Stimulated activated effector memory CD8-positive, alpha-beta T cell treated with anti-CD3 and anti-CD28 coated beads, Interleukin-12 subunit alpha, Interleukin-12 subunit beta, amount 100 ng/mL, for 72 hours (primary cell): ENCODE results near the gene ATP2C2.

ENCODE experiments used
- ATAC-seq: fragments of 150-1000 bp; cut with Tn5 transposase; 2 replicates; pipeline ENCODE4 v1.10.0; 2021
- DNase-seq, 2 donors: peaks; one replicate each; pipeline ENCODE4 v3.0.0; 2021 to 2022; ENCODE audit warnings: low spot score in 2 of 2
- H3K27ac Mint-ChIP-seq: one replicate; pipeline ENCODE4 v1.8.0; 2022; ENCODE audit warnings: mild to moderate bottlenecking, mixed read lengths
- H3K36me3 Mint-ChIP-seq: one replicate; pipeline ENCODE4 v1.8.0; 2022; ENCODE audit warnings: mild to moderate bottlenecking, mixed read lengths
- H3K4me1 Mint-ChIP-seq: one replicate; pipeline ENCODE4 v1.8.0; 2022; ENCODE audit warnings: mixed read lengths
- H3K4me3 Mint-ChIP-seq: one replicate; pipeline ENCODE4 v1.8.0; 2022; ENCODE audit warnings: mild to moderate bottlenecking, mixed read lengths
- H3K9me3 Mint-ChIP-seq: one replicate; pipeline ENCODE4 v1.8.0; 2022; ENCODE audit warnings: mixed read lengths

ATP2C2 gene

DNA sequence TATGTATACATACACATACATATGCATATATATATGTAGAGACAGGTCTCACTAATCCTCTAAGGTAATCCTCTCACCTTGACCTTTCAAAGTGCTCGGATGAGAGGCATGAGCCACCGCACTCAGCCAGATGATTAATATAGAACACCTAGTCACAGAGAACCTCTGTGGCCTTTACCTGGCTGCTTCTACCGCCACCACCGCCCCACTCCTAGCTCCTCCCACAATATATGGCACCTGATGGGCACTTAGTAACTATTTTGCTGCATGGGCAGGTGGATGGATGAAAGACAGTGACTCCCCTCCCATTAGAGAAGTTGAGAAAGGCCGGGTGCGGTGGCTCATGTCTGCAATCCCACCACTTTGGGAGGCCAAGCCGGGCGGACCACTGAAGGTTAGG, 16.7 kb upstream of the ATP2C2 start:
- DNase-seq (no peak), ATAC-seq (no peak)
- Mint-ChIP-seq H3K4me1 (no peaks in the 10 kb centered on the region), H3K36me3 (no peaks in the 10 kb centered on the region), H3K9me3 (no peaks in the 10 kb centered on the region), H3K27ac (no peak overlapping the region), H3K4me3 (no peak overlapping the region)

DNA sequence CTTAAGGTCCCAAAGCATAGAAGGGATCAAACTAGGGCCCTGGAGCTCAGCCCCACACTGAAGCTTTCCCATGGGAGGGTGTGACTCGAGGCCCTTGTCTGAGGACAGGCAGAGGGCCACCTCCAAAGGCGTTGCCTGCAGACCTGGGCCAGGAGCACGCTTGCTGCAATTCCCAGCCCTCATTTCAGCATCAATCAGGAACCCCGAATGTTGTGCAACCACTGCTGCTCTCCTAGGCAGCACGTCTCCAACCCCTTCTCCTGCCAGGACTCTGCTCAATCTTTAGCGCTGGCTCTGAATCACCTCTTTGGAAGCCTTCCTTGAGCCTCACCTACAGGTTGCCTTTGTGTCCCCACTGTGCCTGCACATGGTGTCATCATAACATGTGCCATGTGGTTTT, 14.0 kb upstream of the ATP2C2 start:
- Mint-ChIP-seq H3K4me3 (no peak overlapping the region), H3K4me1 (peaks cover 7% of the 10 kb centered on the region), H3K27ac (no peak overlapping the region), H3K36me3 (no peaks in the 10 kb centered on the region), H3K9me3 (no peaks in the 10 kb centered on the region)
- ATAC-seq (no peak), DNase-seq (no peak)

DNA sequence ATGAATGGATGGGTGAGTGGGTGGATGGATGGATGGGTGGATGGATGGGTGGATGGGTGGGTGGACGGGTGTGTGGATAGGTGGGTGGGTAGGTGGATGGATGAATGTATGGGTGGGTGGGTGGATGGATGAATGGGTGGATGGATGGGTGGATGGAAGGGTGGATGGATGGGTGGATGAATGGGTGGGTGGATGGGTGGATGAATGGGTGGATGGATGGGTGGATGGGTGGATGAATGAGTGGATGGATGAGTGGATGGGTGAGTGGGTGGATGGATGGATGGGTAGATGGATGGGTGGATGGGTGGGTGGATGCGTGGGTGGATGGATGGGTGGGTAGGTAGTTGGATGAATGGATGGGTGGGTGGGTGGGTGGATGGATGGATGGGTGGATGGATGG, 13.2 kb upstream of the ATP2C2 start:
- no peaks in the 10 kb centered on the region for H3K9me3 Mint-ChIP-seq
- peaks cover 13% of the 10 kb centered on the region for H3K4me1 Mint-ChIP-seq
- ATAC-seq (no peak), DNase-seq (no peak)
- H3K27ac Mint-ChIP-seq: no peak overlapping the region
- no peak overlapping the region for H3K4me3 Mint-ChIP-seq
- no peaks in the 10 kb centered on the region for H3K36me3 Mint-ChIP-seq

DNA sequence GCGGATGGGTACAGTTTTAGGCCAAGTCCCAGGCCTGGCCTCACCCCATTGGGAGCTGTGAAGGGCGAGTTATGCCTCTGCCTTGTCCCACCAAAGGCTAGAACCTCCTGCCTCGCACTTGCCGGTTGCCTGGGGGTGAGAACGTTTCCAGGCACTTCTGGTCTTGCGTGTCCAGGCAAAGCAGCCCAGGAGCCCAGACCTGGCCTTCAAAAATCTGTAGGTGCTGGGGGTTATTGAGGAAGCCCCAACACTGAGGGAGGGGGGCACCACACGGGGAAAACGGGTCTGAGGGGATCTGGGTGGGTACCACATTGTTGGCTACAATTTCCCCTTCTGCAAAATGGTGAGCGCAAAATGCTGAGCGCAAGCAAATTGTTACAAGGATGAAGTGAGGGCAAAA, 12.2 kb upstream of the ATP2C2 start:
- Mint-ChIP-seq H3K9me3 (no peaks in the 10 kb centered on the region), H3K4me3 (no peak overlapping the region), H3K27ac (no peak overlapping the region), H3K4me1 (peaks cover 21% of the 10 kb centered on the region), H3K36me3 (no peaks in the 10 kb centered on the region)
- ATAC-seq: no peak
- DNase-seq: no peak

- ATAC-seq: no peak
- H3K27ac Mint-ChIP-seq: no peak overlapping the region
- peaks cover 21% of the 10 kb centered on the region for H3K4me1 Mint-ChIP-seq
- DNase-seq: no peak
- no peaks in the 10 kb centered on the region for H3K36me3 Mint-ChIP-seq
- no peaks in the 10 kb centered on the region for H3K9me3 Mint-ChIP-seq
- no peak overlapping the region for H3K4me3 Mint-ChIP-seq
Observed at GRCh38 chr16:84356591-84357116, 11.7 kb upstream of the ATP2C2 start.

DNA sequence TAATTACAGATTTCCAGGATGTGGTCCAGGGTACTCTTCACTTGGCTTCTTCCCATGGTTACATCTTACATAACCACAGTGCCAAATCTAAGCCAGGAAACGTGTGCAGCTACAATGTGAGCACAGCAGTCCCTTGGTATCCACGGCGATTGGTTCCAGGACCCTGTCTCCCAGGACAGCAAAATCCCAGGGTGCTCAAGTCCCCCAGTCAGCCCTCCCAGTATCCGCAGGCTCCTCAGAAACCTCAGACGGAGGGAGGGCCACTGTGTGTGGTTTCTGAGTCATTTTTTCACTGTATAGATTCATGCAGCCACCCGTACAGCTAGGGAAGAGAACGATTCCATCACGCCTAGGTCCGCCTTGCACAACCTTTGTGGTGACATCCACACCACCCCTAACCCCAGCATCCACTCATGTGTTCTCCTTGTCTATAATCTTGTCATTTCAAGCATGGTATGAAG, 11.1 kb upstream of the ATP2C2 start:
- no peaks in the 10 kb centered on the region for H3K36me3 Mint-ChIP-seq
- peak; percentile 73 for ATAC-seq

GRCh38 chr16:84358601-84359295, 9.6 kb upstream of the ATP2C2 start:
- DNase-seq (no peak), ATAC-seq (no peak)
- Mint-ChIP-seq H3K36me3 (no peaks in the 10 kb centered on the region), H3K4me3 (no peak overlapping the region), H3K27ac (peak overlapping the region; percentile 26), H3K9me3 (no peaks in the 10 kb centered on the region), H3K4me1 (peaks cover 21% of the 10 kb centered on the region)

More for the DNA sequence above, 11.1 kb upstream of the ATP2C2 start:
- no peak overlapping the region for H3K4me3 Mint-ChIP-seq
- no peak overlapping the region for H3K27ac Mint-ChIP-seq
- no peaks in the 10 kb centered on the region for H3K9me3 Mint-ChIP-seq
- H3K4me1 Mint-ChIP-seq: peaks cover 21% of the 10 kb centered on the region
- DNase-seq: no peak

GRCh38 chr16:84359326-84359725, 9.0 kb upstream of the ATP2C2 start:
- Mint-ChIP-seq H3K4me1 (peaks cover 21% of the 10 kb centered on the region), H3K4me3 (no peak overlapping the region), H3K9me3 (no peaks in the 10 kb centered on the region), H3K36me3 (no peaks in the 10 kb centered on the region), H3K27ac (peak overlapping the region; percentile 26)
- no peak for DNase-seq
- no peak for ATAC-seq

DNA sequence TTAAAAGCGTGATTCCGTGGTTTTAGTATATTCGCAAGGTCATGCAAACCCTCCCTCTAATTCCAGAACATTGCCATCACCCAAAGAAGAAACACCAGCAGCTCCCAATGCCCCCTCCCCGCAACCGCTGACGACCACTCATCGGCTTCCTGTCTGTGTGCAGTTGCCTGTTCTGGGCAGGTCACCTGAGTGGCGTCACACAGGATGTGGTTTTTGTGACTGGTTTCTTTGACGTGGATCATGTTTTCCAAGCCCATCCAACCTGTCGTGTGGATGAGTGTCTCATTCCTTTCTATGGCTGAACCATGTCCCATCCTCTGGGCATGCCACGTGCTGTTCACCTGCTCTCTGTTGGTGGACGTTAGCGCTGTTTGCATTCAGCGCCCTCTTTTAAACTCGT, 8.2 kb upstream of the ATP2C2 start:
- no peak for DNase-seq
- Mint-ChIP-seq H3K4me1 (peaks cover 21% of the 10 kb centered on the region), H3K36me3 (no peaks in the 10 kb centered on the region), H3K27ac (peak overlapping the region; percentile 82), H3K4me3 (peak overlapping the region; percentile 21), H3K9me3 (no peaks in the 10 kb centered on the region)
- ATAC-seq: peak; percentile 61

- peaks cover 21% of the 10 kb centered on the region for H3K4me1 Mint-ChIP-seq
- H3K27ac Mint-ChIP-seq: peak overlapping the region; percentile 82
- H3K9me3 Mint-ChIP-seq: no peaks in the 10 kb centered on the region
- DNase-seq: no peak
- no peaks in the 10 kb centered on the region for H3K36me3 Mint-ChIP-seq
- peak overlapping the region; percentile 21 for H3K4me3 Mint-ChIP-seq
- no peak for ATAC-seq
Observed at GRCh38 chr16:84360748-84361147, 7.6 kb upstream of the ATP2C2 start.

DNA sequence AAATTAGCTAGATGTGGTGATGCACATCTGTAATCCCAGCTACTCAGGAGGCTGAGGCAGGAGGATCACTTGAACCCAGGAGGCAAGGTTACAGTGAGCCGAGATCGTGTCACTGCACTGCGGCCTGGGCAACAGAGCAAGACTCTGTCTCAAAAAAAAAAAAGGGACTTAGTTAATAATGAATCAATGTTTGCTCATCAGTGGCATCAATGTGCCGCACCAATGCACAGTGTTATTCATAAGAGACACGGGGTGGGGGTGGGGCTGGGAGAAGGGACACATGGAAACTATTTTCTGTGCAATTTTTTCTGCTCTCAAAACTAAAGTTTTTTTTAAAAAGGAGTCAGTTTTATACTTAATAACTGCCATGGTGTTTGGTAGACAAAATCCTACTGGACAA, 6.8 kb upstream of the ATP2C2 start:
- peaks cover 21% of the 10 kb centered on the region for H3K4me1 Mint-ChIP-seq
- no peaks in the 10 kb centered on the region for H3K36me3 Mint-ChIP-seq
- no peak for ATAC-seq
- DNase-seq: no peak
- no peak overlapping the region for H3K4me3 Mint-ChIP-seq
- H3K9me3 Mint-ChIP-seq: no peaks in the 10 kb centered on the region
- no peak overlapping the region for H3K27ac Mint-ChIP-seq

DNA sequence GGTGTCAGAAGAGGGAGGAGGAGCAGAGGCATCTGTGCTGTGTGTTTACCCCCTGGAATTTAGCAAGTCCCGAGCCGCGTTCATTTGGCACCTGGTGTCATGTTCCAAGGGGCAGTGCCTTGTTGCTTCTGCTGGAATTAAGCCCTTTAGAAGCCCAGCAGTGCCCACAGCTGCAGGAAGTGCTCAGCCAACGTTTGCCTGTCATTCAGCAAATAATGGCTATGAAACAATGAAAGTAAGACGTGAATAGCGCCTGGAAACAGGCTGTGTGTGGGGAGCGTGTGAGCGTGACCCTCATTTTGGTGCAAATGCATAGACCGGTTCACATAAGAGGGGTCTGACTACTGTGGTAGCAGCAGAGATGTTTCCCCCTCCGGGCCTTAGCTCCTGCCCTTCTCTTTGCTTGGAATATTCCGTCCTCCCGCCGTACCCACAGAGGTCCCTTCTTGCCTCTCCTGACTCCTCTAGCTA, 5.8 kb upstream of the ATP2C2 start:
- H3K4me1 Mint-ChIP-seq: peaks cover 21% of the 10 kb centered on the region
- H3K4me3 Mint-ChIP-seq: no peak overlapping the region

GRCh38 chr16:84366208-84366607, 2.1 kb upstream of the ATP2C2 start:
- H3K9me3 Mint-ChIP-seq: no peaks in the 10 kb centered on the region
- no peak for ATAC-seq
- H3K36me3 Mint-ChIP-seq: no peaks in the 10 kb centered on the region
- H3K27ac Mint-ChIP-seq: no peak overlapping the region
- DNase-seq: no peak
- H3K4me1 Mint-ChIP-seq: no peaks in the 10 kb centered on the region
- no peak overlapping the region for H3K4me3 Mint-ChIP-seq

More for the DNA sequence above, 5.8 kb upstream of the ATP2C2 start:
- no peak overlapping the region for H3K27ac Mint-ChIP-seq
- H3K9me3 Mint-ChIP-seq: no peaks in the 10 kb centered on the region
- DNase-seq (no peak), ATAC-seq (no peak)
- no peaks in the 10 kb centered on the region for H3K36me3 Mint-ChIP-seq

GRCh38 chr16:84367297-84367680, 1.0 kb upstream of the ATP2C2 start:
- Mint-ChIP-seq H3K36me3 (no peaks in the 10 kb centered on the region), H3K4me3 (no peak overlapping the region), H3K4me1 (no peaks in the 10 kb centered on the region), H3K9me3 (no peaks in the 10 kb centered on the region), H3K27ac (no peak overlapping the region)
- ATAC-seq: peak; percentile 20
- DNase-seq: no peak

GRCh38 chr16:84367750-84368307, 509 bp upstream of the ATP2C2 start:
- DNase-seq: no peak
- H3K27ac Mint-ChIP-seq: no peak overlapping the region
- H3K36me3 Mint-ChIP-seq: no peaks in the 10 kb centered on the region
- peak; percentile 26 for ATAC-seq
- H3K4me3 Mint-ChIP-seq: no peak overlapping the region
- H3K9me3 Mint-ChIP-seq: no peaks in the 10 kb centered on the region
- no peaks in the 10 kb centered on the region for H3K4me1 Mint-ChIP-seq

DNA sequence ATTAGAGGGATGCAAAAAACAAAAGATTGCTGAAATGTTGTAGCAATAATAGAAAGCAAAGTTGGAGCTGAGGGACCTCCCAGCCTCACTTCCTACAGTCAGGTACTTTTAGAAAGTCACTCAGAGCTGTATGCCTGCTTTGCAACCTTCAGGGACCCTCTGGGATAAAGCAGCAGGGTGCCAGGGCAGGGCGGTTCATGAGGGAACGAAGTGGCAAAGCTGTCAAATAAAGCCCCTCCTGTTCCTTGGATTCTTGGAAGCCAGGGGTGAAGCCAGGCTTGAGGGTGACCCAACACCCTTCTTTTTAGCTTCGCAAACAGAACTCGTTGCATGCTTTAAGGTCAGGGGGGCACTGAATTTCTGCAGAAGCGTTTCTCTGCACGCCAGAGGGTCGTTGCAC, 767 bp downstream of the ATP2C2 start:
- no peaks in the 10 kb centered on the region for H3K4me1 Mint-ChIP-seq
- H3K36me3 Mint-ChIP-seq: no peaks in the 10 kb centered on the region
- DNase-seq (no peak), ATAC-seq (no peak)
- no peaks in the 10 kb centered on the region for H3K9me3 Mint-ChIP-seq
- H3K4me3 Mint-ChIP-seq: no peak overlapping the region
- no peak overlapping the region for H3K27ac Mint-ChIP-seq
